Neural progenitor cell (in vitro differentiated cells): ENCODE results near the gene PWWP2A.

ENCODE experiments used
- EZH2phosphoT487 ChIP-seq: fragments of 200-600 bp; sonication (generic); IDR thresholded peaks from 2 replicates; pipeline ENCODE4 v1.6.1; 2017; ENCODE audit warnings: antibody characterized with exemption
- TF ChIP-seq, protein P1 (sequence below): fragments of 200-600 bp; sonication (generic); IDR thresholded peaks from 2 replicates; pipeline ENCODE4 v1.5.1; 2017; ENCODE audit warnings: antibody characterized with exemption, mild to moderate bottlenecking

DNA sequence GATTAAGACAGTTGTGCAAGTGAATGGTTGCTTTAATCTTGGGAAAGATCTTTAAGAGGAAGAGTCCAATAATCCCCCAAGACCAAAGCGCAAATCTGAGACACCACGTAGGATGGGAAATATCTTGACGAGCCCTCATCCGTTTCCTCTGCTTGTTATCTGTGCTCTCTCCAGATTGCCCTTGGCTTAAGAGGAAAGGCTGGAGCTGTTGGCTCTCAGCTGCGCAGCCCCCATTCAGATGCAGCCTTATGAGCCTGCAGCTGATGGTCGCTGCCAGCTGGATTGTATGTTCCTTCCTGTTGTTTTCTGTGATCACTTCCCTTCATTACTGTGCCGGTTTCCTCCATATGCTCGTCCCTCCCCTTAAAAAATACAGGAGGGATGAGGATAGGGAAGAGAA lies 47.7 kb downstream of the PWWP2A start:
- TF ChIP-seq, protein P1, sequence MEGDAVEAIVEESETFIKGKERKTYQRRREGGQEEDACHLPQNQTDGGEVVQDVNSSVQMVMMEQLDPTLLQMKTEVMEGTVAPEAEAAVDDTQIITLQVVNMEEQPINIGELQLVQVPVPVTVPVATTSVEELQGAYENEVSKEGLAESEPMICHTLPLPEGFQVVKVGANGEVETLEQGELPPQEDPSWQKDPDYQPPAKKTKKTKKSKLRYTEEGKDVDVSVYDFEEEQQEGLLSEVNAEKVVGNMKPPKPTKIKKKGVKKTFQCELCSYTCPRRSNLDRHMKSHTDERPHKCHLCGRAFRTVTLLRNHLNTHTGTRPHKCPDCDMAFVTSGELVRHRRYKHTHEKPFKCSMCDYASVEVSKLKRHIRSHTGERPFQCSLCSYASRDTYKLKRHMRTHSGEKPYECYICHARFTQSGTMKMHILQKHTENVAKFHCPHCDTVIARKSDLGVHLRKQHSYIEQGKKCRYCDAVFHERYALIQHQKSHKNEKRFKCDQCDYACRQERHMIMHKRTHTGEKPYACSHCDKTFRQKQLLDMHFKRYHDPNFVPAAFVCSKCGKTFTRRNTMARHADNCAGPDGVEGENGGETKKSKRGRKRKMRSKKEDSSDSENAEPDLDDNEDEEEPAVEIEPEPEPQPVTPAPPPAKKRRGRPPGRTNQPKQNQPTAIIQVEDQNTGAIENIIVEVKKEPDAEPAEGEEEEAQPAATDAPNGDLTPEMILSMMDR: no peak
- TF ChIP-seq EZH2phosphoT487: no peak
